Esophagus squamous epithelium (tissue), 5 donors: Measurements from ENCODE around the gene ZSCAN12. TPM values are rescaled to one million over a fixed set of nuclear protein-coding genes. Genes with fewer than 3 reads are reported as not detected.

ENCODE experiments used
- DNase-seq: peaks from one replicate; lab custom pipeline; 2025; lab: John Stamatoyannopoulos, UW
- H3K27ac ChIP-seq, 4 donors: fragments of 200-600 bp; sonication (generic); one replicate each; pipeline ENCODE4 v1.5.1; 2016 to 2019; ENCODE audit warnings: mild to moderate bottlenecking in 1 of 4
- H3K27me3 ChIP-seq, 4 donors: fragments of 200-600 bp; sonication (generic); 1 replicate in 3 of 4; 2 replicates in 1 of 4; pipeline versions ENCODE4 v1.5.1 to v1.6.0; 2017 to 2021; ENCODE audit warnings: antibody characterized with exemption in 1 of 4
- H3K36me3 ChIP-seq, 3 donors: fragments of 200-600 bp; sonication (generic); one replicate each; pipeline ENCODE4 v1.5.1; 2016 to 2019
- H3K4me1 ChIP-seq, 3 donors: fragments of 200-600 bp; sonication (generic); one replicate each; pipeline ENCODE4 v1.5.1; 2017 to 2019
- H3K4me3 ChIP-seq, 4 donors: fragments of 200-600 bp; sonication (generic); 1 replicate in 3 of 4; 2 replicates in 1 of 4; pipeline ENCODE4 v1.5.1; 2016 to 2019; ENCODE audit warnings: mild to moderate bottlenecking in 2 of 4, moderate library complexity in 1 of 4
- H3K9me3 ChIP-seq, 3 donors: fragments of 200-600 bp; sonication (generic); one replicate each; pipeline ENCODE4 v1.5.1; 2016 to 2019
- POLR2A ChIP-seq, 4 donors: fragments of 450-650 bp; IDR thresholded peaks; one replicate each; pipeline ENCODE4 v1.6.1; 2017; ENCODE audit warnings: antibody characterized with exemption in 4 of 4, mild to moderate bottlenecking in 4 of 4, moderate library complexity in 3 of 4
- WGBS, 2 donors: methylation state at CpG; one replicate each; pipeline ENCODE4 v1.1.5; 2018; 5-methylcytosine and 5-hydroxymethylcytosine counted together
- intact Hi-C: fragments of 100-400 bp; cut with DNase I; formaldehyde crosslinking; loops from one replicate; pipeline ENCODE4 v1.15.0; 2022
- small RNA-seq, 4 donors: library from RNA; depleted of rRNA; stranded (forward); fragments of <200 nt; gene quantifications; one replicate each; pipeline ENCODE3, GENCODE V24; 2016
- total RNA-seq, 4 donors: library from RNA; depleted of rRNA; stranded (reverse); fragments of >200 nt; gene quantifications; one replicate each; pipeline ENCODE4 v1.1.0, GENCODE V29; 2016
- TF ChIP-seq, protein P1 (sequence below), 6 experiments: fragments of 450-650 bp in 4 of 6; fragments of 200-600 bp in 2 of 6; sonication (generic) in 2 of 6; IDR thresholded peaks; one replicate each; pipeline ENCODE4 v1.5.1; 2016 to 2019; ENCODE audit warnings: antibody characterized with exemption in 6 of 6, mild to moderate bottlenecking in 4 of 6, moderate library complexity in 4 of 6
- donor health status: DM: yes; HTN: yes; CAD: no.

The ZSCAN12 gene
- total RNA-seq, 4 donors from 2014 or later: 1.3 to 4.0 (median 2.2) TPM

DNA sequence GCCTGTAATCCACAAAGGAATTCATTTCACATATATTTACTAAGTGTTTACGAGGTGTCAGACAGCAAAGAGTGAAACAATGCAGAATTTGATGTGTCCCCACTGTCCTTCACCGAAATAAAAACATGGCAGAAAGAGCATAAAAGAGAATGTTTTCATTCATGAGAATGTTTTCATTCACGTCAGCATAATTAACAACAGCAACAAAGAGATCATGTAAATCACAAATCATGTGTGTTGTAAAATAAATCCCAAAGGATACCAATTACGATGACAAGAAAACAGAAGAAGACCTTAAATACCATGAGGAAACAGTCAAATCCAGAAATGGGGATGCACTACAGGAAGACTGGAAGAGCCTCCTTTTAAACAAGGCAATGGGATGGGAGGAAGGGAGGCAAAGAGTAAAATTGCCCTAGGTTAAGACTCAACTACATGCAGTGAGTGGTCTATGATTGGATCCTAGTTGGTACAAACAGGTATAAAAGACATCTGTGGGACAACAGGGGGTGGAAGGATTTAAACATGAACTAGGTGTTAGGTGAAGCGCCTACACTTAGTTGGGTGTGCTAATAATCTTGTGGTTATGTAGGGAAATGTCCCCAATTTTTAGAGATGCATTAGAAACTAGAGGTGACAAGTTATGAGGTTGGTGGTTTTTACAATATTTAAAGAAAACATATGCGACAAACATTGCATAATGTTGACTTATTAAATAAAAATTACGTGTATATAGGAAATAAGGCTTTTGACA is 65.1 kb downstream of the ZSCAN12 start:
- intact Hi-C loops: no loop called here
- WGBS, 2 donors: 82 to 89% methylated on average over 7 of the region's 7 CpGs
- TF ChIP-seq POLR2A (IDR thresholded peaks at IDR 0.05): no peak
- TF ChIP-seq, protein P1, sequence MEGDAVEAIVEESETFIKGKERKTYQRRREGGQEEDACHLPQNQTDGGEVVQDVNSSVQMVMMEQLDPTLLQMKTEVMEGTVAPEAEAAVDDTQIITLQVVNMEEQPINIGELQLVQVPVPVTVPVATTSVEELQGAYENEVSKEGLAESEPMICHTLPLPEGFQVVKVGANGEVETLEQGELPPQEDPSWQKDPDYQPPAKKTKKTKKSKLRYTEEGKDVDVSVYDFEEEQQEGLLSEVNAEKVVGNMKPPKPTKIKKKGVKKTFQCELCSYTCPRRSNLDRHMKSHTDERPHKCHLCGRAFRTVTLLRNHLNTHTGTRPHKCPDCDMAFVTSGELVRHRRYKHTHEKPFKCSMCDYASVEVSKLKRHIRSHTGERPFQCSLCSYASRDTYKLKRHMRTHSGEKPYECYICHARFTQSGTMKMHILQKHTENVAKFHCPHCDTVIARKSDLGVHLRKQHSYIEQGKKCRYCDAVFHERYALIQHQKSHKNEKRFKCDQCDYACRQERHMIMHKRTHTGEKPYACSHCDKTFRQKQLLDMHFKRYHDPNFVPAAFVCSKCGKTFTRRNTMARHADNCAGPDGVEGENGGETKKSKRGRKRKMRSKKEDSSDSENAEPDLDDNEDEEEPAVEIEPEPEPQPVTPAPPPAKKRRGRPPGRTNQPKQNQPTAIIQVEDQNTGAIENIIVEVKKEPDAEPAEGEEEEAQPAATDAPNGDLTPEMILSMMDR (IDR thresholded peaks at IDR 0.05): no peak
- H3K27ac ChIP-seq: peak overlapping the region in 3 of 4 donors; percentile 95 to 99 (median 95)
- no peak for DNase-seq
- H3K9me3 ChIP-seq: no peaks in the 10 kb centered on the region
- H3K36me3 ChIP-seq: peaks cover 0 to 1% (median 0%) of the 10 kb centered on the region in 3 donors
- H3K4me3 ChIP-seq: peak overlapping the region in 2 of 4 donors; percentile 63 to 84
- no peaks in the 10 kb centered on the region for H3K27me3 ChIP-seq
- peaks cover 0 to 21% (median 11%) of the 10 kb centered on the region in 3 donors for H3K4me1 ChIP-seq

DNA sequence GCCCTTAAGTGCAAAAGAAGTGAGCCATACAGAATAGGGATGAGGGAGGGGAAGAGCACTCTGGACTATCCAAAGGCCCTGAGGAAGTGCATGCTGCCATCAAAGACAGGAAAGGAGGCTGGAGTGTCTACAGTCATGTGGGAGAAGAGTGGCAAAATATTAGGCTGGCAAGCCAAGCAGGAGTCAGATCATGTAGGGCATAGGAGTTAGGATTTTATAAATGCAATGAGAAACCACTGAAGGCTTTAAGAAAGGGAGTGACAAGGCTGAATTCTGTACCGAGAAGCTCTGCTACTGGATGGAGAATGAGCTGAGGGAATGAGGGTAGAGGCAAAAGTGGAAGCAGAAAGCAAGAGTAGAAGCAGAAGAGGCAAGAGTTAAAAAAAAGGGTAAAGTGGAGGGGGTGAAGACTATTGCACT is 65.9 kb downstream of the ZSCAN12 start:
- no peak overlapping the region for H3K27ac ChIP-seq
- TF ChIP-seq, protein P1 (IDR thresholded peaks at IDR 0.05): no peak
- no peak for TF ChIP-seq POLR2A (IDR thresholded peaks at IDR 0.05)
- peaks cover 0 to 5% (median 0%) of the 10 kb centered on the region in 3 donors for H3K9me3 ChIP-seq
- WGBS, 2 donors: 81 to 84% methylated on average over 1 of the region's 1 CpG
- H3K4me1 ChIP-seq: peaks cover 0 to 21% (median 11%) of the 10 kb centered on the region in 3 donors
- peaks cover 0 to 10% (median 0%) of the 10 kb centered on the region in 3 donors for H3K36me3 ChIP-seq
- no peak for DNase-seq
- no peak overlapping the region for H3K4me3 ChIP-seq
- no peaks in the 10 kb centered on the region for H3K27me3 ChIP-seq
- intact Hi-C loops: no loop called here

DNA sequence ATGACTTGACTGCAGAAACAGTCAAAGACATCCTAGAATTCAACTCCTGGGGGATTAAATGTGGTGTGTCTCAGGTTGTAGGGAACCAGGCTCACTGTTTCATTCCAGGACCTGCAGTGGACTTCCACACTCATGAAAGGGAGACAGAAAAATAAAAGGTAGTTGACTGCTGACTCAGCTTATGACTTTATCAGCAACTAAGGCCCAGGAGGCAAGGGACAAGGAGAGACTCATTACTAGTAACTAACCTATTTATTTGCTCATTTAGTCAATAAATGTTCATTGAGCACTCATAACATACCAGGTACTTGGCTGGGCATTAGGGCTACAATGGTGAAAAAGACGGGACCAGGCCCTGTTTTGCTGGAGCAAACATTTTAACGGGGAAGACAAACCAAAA is 66.5 kb downstream of the ZSCAN12 start:
- peaks cover 0 to 21% (median 11%) of the 10 kb centered on the region in 3 donors for H3K4me1 ChIP-seq
- TF ChIP-seq, protein P1 (IDR thresholded peaks at IDR 0.05): no peak
- TF ChIP-seq POLR2A (IDR thresholded peaks at IDR 0.05): no peak
- peaks cover 0 to 13% (median 0%) of the 10 kb centered on the region in 3 donors for H3K36me3 ChIP-seq
- 88 to 97% methylated on average over 2 of the region's 2 CpGs for WGBS, 2 donors
- peaks cover 0 to 9% (median 3%) of the 10 kb centered on the region in 3 donors for H3K9me3 ChIP-seq
- H3K27ac ChIP-seq: no peak overlapping the region
- intact Hi-C loops: no loop called here
- H3K27me3 ChIP-seq: no peaks in the 10 kb centered on the region
- no peak overlapping the region for H3K4me3 ChIP-seq
- DNase-seq: no peak

DNA sequence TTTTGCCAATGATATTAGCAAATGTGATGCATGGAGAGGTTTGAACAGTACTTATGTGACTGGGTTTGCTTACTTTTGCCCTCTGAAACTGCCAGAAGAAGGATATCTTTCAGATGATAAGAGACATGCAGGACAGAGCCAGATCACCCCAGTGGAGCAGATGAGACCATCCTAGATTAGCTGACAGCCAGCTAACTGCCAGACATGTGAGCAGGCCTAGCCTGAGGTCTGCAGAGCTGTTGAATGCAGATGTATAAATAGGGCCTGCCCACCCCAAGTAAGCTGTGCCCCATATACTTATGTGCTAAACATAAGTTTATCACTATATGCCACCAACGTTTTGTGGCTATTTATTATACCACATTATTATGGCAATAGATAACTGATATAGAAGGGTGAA is 69.5 kb downstream of the ZSCAN12 start:
- H3K4me3 ChIP-seq: no peak overlapping the region
- H3K27me3 ChIP-seq: no peaks in the 10 kb centered on the region
- 46 to 73% methylated on average over 1 of the region's 1 CpG for WGBS, 2 donors
- peaks cover 8 to 43% (median 13%) of the 10 kb centered on the region in 3 donors for H3K36me3 ChIP-seq
- intact Hi-C loops: no loop called here
- H3K27ac ChIP-seq: no peak overlapping the region
- DNase-seq: no peak
- peaks cover 0 to 5% (median 0%) of the 10 kb centered on the region in 3 donors for H3K4me1 ChIP-seq
- TF ChIP-seq POLR2A (IDR thresholded peaks at IDR 0.05): no peak
- TF ChIP-seq, protein P1 (IDR thresholded peaks at IDR 0.05): no peak
- H3K9me3 ChIP-seq: peaks cover 0 to 39% (median 29%) of the 10 kb centered on the region in 3 donors

Small RNAs within 50 kb of the gene (small RNA-seq; reads per million reads assigned to genes)
- gene RNU2-45P: 0 reads per million in 4 donors

Other genes with a start within 250 kb of the ZSCAN12 start
- 10 to 100 TPM in 1 of 4 donors, 1 to 10 TPM in 2, under 1 TPM in 1; 0.95 to 11.3 (median 3.4) TPM for gene ZSCAN9, start 174.5 kb downstream of the ZSCAN12 start, total RNA-seq
- 1 to 10 TPM; 2.4 to 5.3 (median 3.3) TPM for gene ZKSCAN4, start 147.5 kb downstream of the ZSCAN12 start, total RNA-seq
- gene NKAPL, start 140.4 kb downstream of the ZSCAN12 start, total RNA-seq: 1 to 10 TPM in 1 of 4 donors, under 1 TPM in 2, not detected in 1; 0.22 to 1.5 (median 0.70) TPM
- 10 to 100 TPM in 1 of 4 donors, 1 to 10 TPM in 3; 2.1 to 17.0 (median 3.4) TPM for gene ZSCAN26, start 132.6 kb downstream of the ZSCAN12 start, total RNA-seq
- 1 to 10 TPM in 2 of 4 donors, under 1 TPM in 2; 0.61 to 3.1 (median 1.3) TPM for gene PGBD1, start 118.2 kb downstream of the ZSCAN12 start, total RNA-seq
- 10 to 100 TPM; 11.6 to 59.9 (median 19.4) TPM for gene ZSCAN31, start 63.6 kb downstream of the ZSCAN12 start, total RNA-seq
- 1 to 10 TPM; 1.1 to 2.9 (median 2.1) TPM for gene ZKSCAN3, start 49.8 kb downstream of the ZSCAN12 start, total RNA-seq
- gene ZSCAN23, start 43.7 kb upstream of the ZSCAN12 start, total RNA-seq: 1 to 10 TPM in 2 of 4 donors, under 1 TPM in 2; 0.35 to 1.1 (median 0.84) TPM
- gene GPX6, start 116.0 kb upstream of the ZSCAN12 start, total RNA-seq: not detected
- not detected for gene GPX5, start 126.1 kb upstream of the ZSCAN12 start, total RNA-seq